C1 segment of cervical spinal cord (tissue), 14 donors: Measurements from ENCODE around the gene EHD2.
A peak's percentile ranks its signal among the peaks of the same experiment; 100 is the strongest.
"Not testable (repeated sequence)": the region's sequence is repeated elsewhere in the genome, so short reads cannot be mapped to it uniquely, and the experiment has no call there.

Experiments
- DNase-seq, 14 donors: peaks; one replicate each; lab custom pipeline; 2025; lab: John Stamatoyannopoulos, UW

The EHD2 gene

GRCh38 chr19:47714339-47714738 lies 1.1 kb downstream of the EHD2 start:
- no peak for DNase-seq

- DNase-seq: not testable (repeated sequence)
Observed at GRCh38 chr19:47714855-47715254, 1.6 kb downstream of the EHD2 start.

GRCh38 chr19:47716270-47716937 lies 3.2 kb downstream of the EHD2 start:
- no peak for DNase-seq

- not testable (repeated sequence) for DNase-seq
Observed at GRCh38 chr19:47718415-47719046, 5.3 kb downstream of the EHD2 start.

GRCh38 chr19:47719047-47719859 lies 6.0 kb downstream of the EHD2 start:
- peak in 12 of 14 donors; percentile 15 to 81 (median 58) for DNase-seq

GRCh38 chr19:47720669-47721422 lies 7.6 kb downstream of the EHD2 start:
- no peak for DNase-seq

- DNase-seq: no peak
Observed at GRCh38 chr19:47723581-47723940, 10.3 kb downstream of the EHD2 start.

GRCh38 chr19:47725759-47726401 lies 12.7 kb downstream of the EHD2 start:
- DNase-seq: no peak

GRCh38 chr19:47726467-47726866 lies 13.2 kb downstream of the EHD2 start:
- DNase-seq: no peak

- not testable (repeated sequence) for DNase-seq
Observed at GRCh38 chr19:47728295-47728694, 15.1 kb downstream of the EHD2 start.

GRCh38 chr19:47729468-47729798 lies 16.2 kb downstream of the EHD2 start:
- DNase-seq: peak in 2 of 14 donors; percentile 4

GRCh38 chr19:47729799-47730520 lies 16.7 kb downstream of the EHD2 start:
- DNase-seq: peak in 1 of 14 donors; percentile 5

GRCh38 chr19:47730521-47730889 lies 17.3 kb downstream of the EHD2 start:
- DNase-seq: no peak

GRCh38 chr19:47730910-47731309 lies 17.7 kb downstream of the EHD2 start:
- no peak for DNase-seq

GRCh38 chr19:47735131-47735530 lies 21.9 kb downstream of the EHD2 start:
- no peak for DNase-seq

- no peak for DNase-seq
Observed at GRCh38 chr19:47740866-47741519, 27.8 kb downstream of the EHD2 start.

GRCh38 chr19:47741544-47742140 lies 28.4 kb downstream of the EHD2 start:
- DNase-seq: no peak

GRCh38 chr19:47742634-47743033 lies 29.4 kb downstream of the EHD2 start:
- no peak for DNase-seq

- DNase-seq: peak; percentile 63 to 98 (median 96)
Observed at GRCh38 chr19:47745010-47745901, 32.0 kb downstream of the EHD2 start, which contains the start of gene NOP53. TSS of gene NOP53 (plus strand) at chr19:47745546. CDS start at chr19:47745560, 14 bp downstream.
